ENCODE measurements around the gene HPRT1. TPM values are rescaled to one million over a fixed set of nuclear protein-coding genes. Genes with fewer than 3 reads are reported as not detected.
A peak's percentile ranks its signal among the peaks of the same experiment; 100 is the strongest.

The HPRT1 gene
- total RNA-seq, 1 donor from 2014 or later: 20.3 TPM

- no peak for DNase-seq (ENCODE audit: low read depth, low spot score)
- Mint-ChIP-seq H3K4me3 (no peak overlapping the region), H3K36me3 (ENCODE audit: low read depth) (no peaks in the 10 kb centered on the region), H3K9me3 (no peaks in the 10 kb centered on the region), H3K4me1 (peaks cover 27% of the 10 kb centered on the region), H3K27ac (ENCODE audit: unreplicated experiment) (no peak overlapping the region), H3K27me3 (ENCODE audit: low read depth) (peaks cover 14% of the 10 kb centered on the region)
- TF ChIP-seq CTCF (conservative IDR thresholded peaks at IDR 0.05): no peak
These were observed 81.9 kb downstream of the HPRT1 start for GRCh38 chrX:134541906-134542305.

- no peak overlapping the region for H3K27ac Mint-ChIP-seq (ENCODE audit: unreplicated experiment)
- DNase-seq (ENCODE audit: low read depth, low spot score): no peak
- H3K36me3 Mint-ChIP-seq (ENCODE audit: low read depth): no peaks in the 10 kb centered on the region
- H3K27me3 Mint-ChIP-seq (ENCODE audit: low read depth): peaks cover 14% of the 10 kb centered on the region
- TF ChIP-seq CTCF (conservative IDR thresholded peaks at IDR 0.05): no peak
- peaks cover 25% of the 10 kb centered on the region for H3K4me1 Mint-ChIP-seq
- no peaks in the 10 kb centered on the region for H3K9me3 Mint-ChIP-seq
- H3K4me3 Mint-ChIP-seq: peak overlapping the region; percentile 52
These were observed 82.5 kb downstream of the HPRT1 start for GRCh38 chrX:134542485-134542884.

- Mint-ChIP-seq H3K27ac (ENCODE audit: unreplicated experiment) (no peak overlapping the region), H3K4me1 (peaks cover 24% of the 10 kb centered on the region), H3K27me3 (ENCODE audit: low read depth) (peaks cover 14% of the 10 kb centered on the region), H3K9me3 (no peaks in the 10 kb centered on the region), H3K4me3 (peak overlapping the region; percentile 76), H3K36me3 (ENCODE audit: low read depth) (no peaks in the 10 kb centered on the region)
- DNase-seq (ENCODE audit: low read depth, low spot score): no peak
- no peak for TF ChIP-seq CTCF (conservative IDR thresholded peaks at IDR 0.05)
These were observed 83.3 kb downstream of the HPRT1 start for GRCh38 chrX:134543288-134543687.

GRCh38 chrX:134544135-134544512, 84.2 kb downstream of the HPRT1 start:
- Mint-ChIP-seq H3K27me3 (ENCODE audit: low read depth) (peaks cover 18% of the 10 kb centered on the region), H3K27ac (ENCODE audit: unreplicated experiment) (no peak overlapping the region), H3K9me3 (no peaks in the 10 kb centered on the region), H3K4me3 (peak overlapping the region; percentile 76), H3K4me1 (peaks cover 24% of the 10 kb centered on the region), H3K36me3 (ENCODE audit: low read depth) (no peaks in the 10 kb centered on the region)
- TF ChIP-seq CTCF (conservative IDR thresholded peaks at IDR 0.05): no peak
- no peak for DNase-seq (ENCODE audit: low read depth, low spot score)

DNA sequence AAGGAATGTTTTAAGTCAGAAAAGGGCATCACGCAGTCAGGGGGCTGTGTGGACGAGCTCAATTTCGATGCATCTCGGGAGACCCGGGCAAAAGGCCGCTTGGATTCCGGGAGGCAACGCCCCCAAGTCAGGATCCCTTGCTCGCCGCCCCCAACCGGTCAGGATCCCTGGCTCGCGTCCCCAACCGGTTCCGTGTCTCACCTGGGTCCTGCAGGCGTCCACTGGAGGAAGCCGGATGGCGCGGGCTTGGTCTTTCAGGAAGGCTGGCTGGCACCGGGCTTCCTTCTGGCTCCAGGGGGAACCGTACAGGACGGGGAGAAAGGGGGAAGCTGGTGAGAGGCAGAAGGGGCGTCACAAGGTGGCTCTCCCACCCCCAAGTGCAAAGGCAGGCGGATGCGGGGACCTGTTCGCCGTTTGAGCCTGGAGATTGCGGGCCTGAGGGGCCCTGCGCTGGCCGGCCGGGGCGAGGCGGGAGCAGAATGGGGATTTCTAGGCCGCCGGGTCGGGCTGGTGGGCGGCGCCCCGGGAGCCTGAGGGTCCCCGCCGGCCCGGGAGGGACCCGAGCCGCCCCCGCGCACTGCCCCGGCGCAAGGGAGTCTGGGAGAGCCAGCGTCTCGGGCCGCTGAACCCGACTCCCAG, 84.7 kb downstream of the HPRT1 start:
- H3K4me1 Mint-ChIP-seq: peaks cover 24% of the 10 kb centered on the region
- no peaks in the 10 kb centered on the region for H3K9me3 Mint-ChIP-seq
- no peak for TF ChIP-seq CTCF (conservative IDR thresholded peaks at IDR 0.05)
- H3K36me3 Mint-ChIP-seq (ENCODE audit: low read depth): no peaks in the 10 kb centered on the region
- H3K27ac Mint-ChIP-seq (ENCODE audit: unreplicated experiment): no peak overlapping the region
- peaks cover 19% of the 10 kb centered on the region for H3K27me3 Mint-ChIP-seq (ENCODE audit: low read depth)
- H3K4me3 Mint-ChIP-seq: peak overlapping the region; percentile 76
- DNase-seq (ENCODE audit: low read depth, low spot score): no peak
